HG03520 (cell line): ENCODE data around the gene RPS3A.
"Not testable (repeated sequence)": the region's sequence is repeated elsewhere in the genome, so short reads cannot be mapped to it uniquely, and the experiment has no call there.

Source experiments
- ATAC-seq: cut with Tn5 transposase; IDR thresholded peaks from one replicate; pipeline ENCODE4 v1.9.1; 2021; ENCODE audit warnings: mild to moderate bottlenecking, moderate library complexity; ENCODE audit not compliant: unreplicated experiment

RPS3A gene

DNA sequence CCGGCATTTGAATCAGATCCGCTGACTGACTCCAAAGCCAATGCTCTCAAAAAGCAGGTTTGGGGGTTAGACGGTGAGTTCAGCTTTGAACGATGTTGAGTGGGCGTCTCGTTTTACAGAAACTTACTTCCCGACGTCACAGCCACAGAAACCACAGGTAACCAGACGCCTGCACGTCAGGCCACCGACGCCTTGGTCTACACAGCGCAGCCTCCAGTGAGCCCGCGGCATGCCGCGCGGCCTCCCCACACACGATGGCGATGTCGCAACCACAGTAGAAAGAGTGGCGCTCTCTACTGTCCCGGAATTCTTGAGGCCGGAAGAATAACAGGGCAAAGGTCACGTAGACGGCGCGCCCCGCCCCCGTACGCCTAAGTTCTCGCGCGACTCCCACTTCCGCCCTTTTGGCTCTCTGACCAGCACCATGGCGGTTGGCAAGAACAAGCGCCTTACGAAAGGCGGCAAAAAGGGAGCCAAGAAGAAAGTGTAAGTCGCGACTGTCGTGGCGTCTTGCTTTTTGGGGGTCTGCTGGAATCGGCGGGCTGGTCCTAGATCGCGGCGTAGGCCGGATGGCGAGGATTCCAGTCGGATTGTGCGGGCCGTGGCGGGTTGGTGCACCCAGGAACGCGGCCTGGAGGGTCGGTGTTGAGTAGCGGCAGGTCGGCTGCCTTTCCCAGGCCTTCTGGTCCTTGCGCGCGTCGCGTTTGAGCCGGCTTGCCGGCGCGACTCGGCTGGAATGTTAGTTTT is at the start of gene RPS3A:
RPS3A (plus strand) TSS at position 400 of the 747 bp plus-strand sequence; CDS start at position 425, 25 bp downstream.
- ATAC-seq = peak; percentile 94

- ATAC-seq = peak; percentile 4
These were observed 46.6 kb upstream of the RPS3A start for GRCh38 chr4:151052785-151053184.

GRCh38 chr4:151055539-151055938 is 43.9 kb upstream of the RPS3A start:
- no peak for ATAC-seq

- not testable (repeated sequence) for ATAC-seq
These were observed 36.3 kb upstream of the RPS3A start for GRCh38 chr4:151063143-151063542.

DNA sequence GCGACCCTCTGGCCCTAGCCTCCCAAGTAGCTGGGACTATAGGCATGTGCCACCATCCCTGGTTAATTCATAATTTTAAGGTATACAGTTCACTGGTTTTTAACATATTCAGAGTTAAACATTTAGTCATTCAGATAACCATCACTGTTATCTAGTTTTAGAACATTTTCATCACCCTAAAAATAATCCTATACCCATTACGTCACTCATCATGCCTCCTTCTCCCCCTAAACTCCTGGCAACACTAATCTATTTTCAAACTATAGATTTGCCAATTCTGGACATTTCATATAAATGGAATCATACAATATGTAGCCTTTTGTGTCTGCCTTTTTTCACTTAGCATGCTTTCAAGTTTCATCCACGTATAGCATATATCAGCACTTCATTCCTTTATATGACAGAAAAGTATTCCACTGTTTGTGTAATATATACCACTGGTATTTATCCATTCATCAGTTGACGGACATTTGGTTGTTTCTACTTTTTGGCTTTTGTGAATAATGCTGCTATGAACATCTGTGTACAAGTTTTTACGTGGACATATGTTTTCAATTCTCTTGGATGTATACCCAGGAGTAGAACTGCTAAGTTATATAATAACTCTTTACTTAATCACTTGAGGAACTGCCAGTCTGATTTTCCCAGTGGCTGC is 32.0 kb upstream of the RPS3A start:
- no peak for ATAC-seq

DNA sequence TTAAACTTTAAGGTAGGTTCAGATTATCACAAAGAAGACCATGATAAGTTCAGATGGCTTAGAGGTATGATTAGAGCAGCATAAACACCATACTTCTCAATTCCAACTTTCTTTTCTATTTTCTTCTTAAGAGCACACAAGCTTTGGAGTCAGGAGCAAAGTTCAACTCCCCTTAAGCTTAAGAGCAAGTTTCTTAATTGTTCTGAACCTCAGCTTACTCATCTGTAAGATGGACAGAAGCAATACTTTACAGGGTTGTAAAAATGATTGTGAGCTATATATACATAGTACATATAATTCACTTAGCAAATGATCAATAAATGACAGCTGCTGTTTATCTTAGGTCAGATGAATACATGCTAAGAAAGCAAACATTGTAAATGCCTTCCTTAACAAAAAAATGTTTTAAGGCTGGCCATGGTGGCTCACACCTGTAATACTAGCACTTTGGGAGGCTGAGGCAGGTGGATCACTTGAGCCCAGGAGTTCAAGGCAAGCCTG is 25.0 kb upstream of the RPS3A start:
- no peak for ATAC-seq

GRCh38 chr4:151077978-151078377 is 21.4 kb upstream of the RPS3A start:
- not testable (repeated sequence) for ATAC-seq

DNA sequence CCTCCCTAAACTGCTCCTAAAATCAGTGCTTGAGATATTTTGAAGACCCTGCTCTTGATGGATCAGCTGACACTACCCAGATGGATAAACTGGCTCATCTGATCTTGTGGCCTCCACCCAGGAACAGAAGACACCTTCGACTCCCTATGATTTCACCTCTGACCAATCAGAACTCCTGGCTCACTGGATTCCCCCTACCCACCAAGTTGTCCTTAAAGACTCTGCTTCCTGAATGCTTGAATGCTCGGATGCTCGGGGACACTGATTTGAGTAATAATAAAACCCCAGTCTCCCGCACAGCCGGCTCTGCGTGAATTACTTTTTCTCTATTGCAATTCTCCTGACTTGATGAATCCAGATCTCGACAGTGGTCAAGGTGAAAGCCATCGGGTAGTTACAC is 12.0 kb upstream of the RPS3A start:
- ATAC-seq = no peak

GRCh38 chr4:151091047-151091446 is 8.4 kb upstream of the RPS3A start:
- no peak for ATAC-seq

DNA sequence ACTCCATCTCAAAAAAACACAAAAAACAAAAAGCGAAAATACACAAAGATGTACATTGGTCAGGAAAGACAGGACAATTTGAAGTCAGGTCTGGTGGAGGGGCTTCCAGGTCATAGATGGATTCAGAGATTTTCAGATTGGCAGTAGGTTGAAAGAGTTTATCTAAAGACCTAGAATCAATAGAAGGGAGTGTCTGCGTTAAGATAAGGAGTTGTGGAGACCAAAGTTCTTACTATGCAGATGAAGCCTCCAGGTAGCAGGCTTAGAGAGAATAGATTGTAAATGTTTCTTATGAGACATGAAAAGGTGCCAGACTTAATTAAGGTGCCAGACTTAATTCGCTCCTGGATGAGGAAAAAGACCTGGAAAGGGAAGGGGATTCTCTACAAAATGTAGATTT is 6.9 kb upstream of the RPS3A start:
- ATAC-seq = no peak

- no peak for ATAC-seq
These were observed 6.2 kb upstream of the RPS3A start for GRCh38 chr4:151093203-151093602.

DNA sequence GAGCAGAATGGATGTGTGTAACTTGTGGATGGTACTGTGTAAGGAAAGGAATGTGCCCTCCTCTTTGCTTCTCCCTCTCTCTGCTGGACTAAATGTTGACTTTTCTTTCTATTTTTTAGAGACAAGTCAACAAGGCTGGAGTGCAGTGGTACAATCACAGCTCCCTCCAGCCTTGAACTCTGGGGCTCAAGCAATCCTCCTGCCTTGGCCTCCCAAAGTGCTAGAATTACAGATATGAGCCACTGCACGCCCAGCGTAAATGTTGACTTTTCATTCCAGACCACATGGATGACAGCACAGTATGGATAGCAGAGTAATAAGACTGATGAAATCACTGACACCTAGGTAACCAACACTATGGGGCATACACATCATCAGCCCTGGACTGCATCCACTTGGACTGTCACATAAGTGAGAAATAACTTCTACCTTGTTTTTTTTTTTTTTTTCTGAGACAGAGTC is 5.1 kb upstream of the RPS3A start:
- ATAC-seq = no peak

- no peak for ATAC-seq
These were observed 4.3 kb upstream of the RPS3A start for GRCh38 chr4:151095142-151095541.

GRCh38 chr4:151097759-151098158 is 1.7 kb upstream of the RPS3A start:
- ATAC-seq = no peak

- no peak for ATAC-seq
These were observed 524 bp upstream of the RPS3A start for GRCh38 chr4:151098979-151099228.

- no peak for ATAC-seq
These were observed 569 bp downstream of the RPS3A start for GRCh38 chr4:151099976-151100417.

- ATAC-seq = no peak
These were observed 1.1 kb downstream of the RPS3A start for GRCh38 chr4:151100531-151100930.

GRCh38 chr4:151103758-151104157 is 4.3 kb downstream of the RPS3A start:
- no peak for ATAC-seq

DNA sequence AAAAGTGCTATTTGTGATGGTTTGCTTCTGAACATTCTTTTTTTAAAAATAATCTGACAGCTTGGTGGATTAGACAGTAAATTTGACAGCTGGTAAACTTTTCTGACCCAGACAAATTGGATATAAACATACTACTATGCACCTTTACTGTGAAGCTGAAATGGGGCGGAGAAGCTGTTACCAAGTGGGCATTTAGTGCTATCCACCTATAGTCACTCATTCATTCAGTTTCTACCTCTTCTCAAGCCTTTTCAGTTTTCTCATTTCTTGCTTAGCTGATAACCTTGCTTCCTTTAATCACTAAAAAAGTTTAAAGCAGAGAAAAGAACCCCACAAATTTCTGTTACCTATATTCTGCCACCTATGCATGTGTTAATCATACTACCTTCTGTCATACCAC is 5.2 kb downstream of the RPS3A start:
- ATAC-seq = no peak

DNA sequence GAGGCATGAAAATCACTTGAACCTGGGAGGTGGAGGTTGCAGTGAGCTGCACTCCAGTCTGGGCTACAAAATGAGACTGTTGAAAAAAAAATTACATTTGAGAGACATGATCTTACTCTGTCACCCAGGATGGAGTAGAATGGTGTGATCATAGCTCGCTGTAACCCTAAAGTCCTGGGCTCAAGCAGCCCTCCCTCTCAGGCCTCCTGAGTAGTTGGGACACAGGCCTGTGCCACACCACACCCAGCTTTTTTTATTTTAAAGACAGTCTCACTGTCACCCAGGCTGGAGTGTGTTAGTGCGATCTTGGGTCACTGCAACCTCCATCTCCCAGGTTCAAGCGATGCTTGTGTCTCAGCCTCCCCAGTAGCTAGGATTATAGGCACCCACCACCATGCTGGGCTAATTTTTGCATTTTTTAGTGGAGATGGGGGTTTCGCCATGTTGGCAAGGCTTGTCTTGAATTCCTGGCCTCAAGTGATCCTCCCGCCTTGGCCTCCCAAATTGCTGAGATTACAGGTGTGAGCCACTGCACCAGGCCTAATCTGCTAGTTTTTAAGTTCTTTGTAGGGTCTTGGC is 6.1 kb downstream of the RPS3A start:
- no peak for ATAC-seq

DNA sequence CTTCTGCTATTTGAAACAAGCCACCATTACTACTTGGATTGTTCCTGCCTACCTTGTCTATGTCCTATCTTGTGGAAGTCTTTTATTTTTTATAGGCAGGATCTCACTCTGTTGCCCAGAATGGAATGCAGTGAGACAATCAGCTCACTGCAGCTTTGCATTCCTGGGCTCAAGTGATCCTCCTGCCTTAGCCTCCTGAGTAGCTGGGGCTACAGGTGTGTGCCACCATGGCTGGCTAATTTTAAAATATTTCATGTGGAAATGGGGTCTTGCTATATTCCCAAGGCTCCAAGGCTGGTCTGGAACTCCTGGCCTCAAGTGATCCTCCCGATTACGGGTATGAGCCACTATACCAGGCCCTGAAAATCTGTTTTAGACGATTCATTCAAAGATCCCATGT is 7.6 kb downstream of the RPS3A start:
- ATAC-seq = no peak

DNA sequence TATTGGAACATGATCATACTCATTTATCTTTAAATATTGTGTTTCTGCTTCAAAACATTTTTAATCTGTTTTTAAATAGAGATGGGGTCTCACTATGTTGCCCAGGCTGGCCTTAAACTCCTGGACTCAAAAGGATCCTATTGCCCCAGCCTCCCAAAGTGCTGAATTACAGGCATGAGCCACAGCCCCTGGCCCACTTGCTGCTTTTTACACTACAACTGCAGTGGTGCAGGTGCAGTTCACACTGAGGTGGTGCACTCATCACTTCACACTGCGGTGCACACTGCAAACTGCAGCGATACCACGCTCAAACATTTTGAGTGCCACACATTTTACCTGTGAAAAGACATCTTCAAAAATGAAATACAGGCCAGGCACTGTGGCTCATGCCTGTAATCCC is 10.8 kb downstream of the RPS3A start:
- ATAC-seq = no peak
